ENCODE results near the gene OR2T11.
"Not testable (repeated sequence)": the region's sequence is repeated elsewhere in the genome, so short reads cannot be mapped to it uniquely, and the experiment has no call there.

The OR2T11 gene

DNA sequence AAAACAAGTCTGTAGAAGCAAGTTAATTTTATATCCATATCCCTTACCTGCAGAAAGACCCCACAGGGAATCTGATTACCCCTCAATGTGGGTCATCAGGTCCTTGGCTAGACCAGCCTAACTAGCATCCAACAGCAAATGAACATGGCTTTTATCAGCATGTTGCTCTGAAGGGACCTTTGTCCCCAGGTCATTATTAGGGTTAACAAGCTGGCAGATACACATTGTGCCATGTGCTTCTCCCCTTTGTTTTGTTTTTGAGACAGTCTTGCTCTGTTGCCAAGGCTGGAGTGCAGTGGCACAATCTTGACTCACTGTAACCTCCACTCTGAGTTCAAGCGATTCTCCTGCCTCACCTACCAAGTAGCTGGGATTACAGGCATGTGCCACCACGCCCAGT, at the start of gene OR2T11:
TSS of gene OR2T11 (minus strand) at position 101 of the 400 bp plus-strand sequence. CDS start 7,963 bp downstream, outside the sequence.
- not testable (repeated sequence) for H3K4me1 ChIP-seq (ENCODE audit: control insufficient read depth, insufficient read depth, low read length); H3K9ac ChIP-seq (ENCODE audit: low read depth, low read length); H3K4me3 ChIP-seq (ENCODE audit: low read depth, low read length); H3K27me3 ChIP-seq (ENCODE audit: control insufficient read depth, insufficient read depth, low read length); H3K9me3 ChIP-seq (ENCODE audit: control insufficient read depth, insufficient read depth, low read length); H3K36me3 ChIP-seq (ENCODE audit: control insufficient read depth, insufficient read depth, low read length)

- Histone ChIP-seq H3K9me3 (ENCODE audit: control insufficient read depth, insufficient read depth, low read length) (peaks cover 9% of the 10 kb centered on the region), H3K4me1 (ENCODE audit: control insufficient read depth, insufficient read depth, low read length) (no peaks in the 10 kb centered on the region), H3K27me3 (ENCODE audit: control insufficient read depth, insufficient read depth, low read length) (no peaks in the 10 kb centered on the region), H3K4me3 (ENCODE audit: low read depth, low read length) (no peak overlapping the region), H3K36me3 (ENCODE audit: control insufficient read depth, insufficient read depth, low read length) (no peaks in the 10 kb centered on the region), H3K9ac (ENCODE audit: low read depth, low read length) (no peak overlapping the region)
Observed at GRCh38 chr1:248681651-248682050, 46.8 kb upstream of the OR2T11 start.

DNA sequence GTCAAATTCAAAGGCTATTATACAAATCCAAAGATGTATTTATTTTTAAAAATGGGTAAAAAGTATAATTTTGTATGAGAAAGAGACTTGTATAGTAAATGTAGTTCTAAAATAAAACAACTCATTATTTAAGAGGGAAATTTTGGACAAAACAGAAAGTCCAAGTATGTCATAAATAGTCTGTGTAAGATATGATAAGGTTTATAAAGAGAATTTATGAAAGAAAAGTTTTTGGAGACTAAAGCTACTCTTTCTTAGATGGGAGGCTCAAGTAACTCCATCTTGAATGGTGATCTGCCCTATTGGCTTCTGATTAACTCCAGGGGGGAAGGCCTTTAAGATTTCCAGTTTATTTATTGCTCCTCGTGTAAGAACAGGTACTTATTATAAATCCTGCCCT, 35.1 kb upstream of the OR2T11 start:
- Histone ChIP-seq H3K9ac (ENCODE audit: low read depth, low read length) (no peak overlapping the region), H3K4me3 (ENCODE audit: low read depth, low read length) (no peak overlapping the region), H3K9me3 (ENCODE audit: control insufficient read depth, insufficient read depth, low read length) (no peaks in the 10 kb centered on the region), H3K36me3 (ENCODE audit: control insufficient read depth, insufficient read depth, low read length) (no peaks in the 10 kb centered on the region), H3K27me3 (ENCODE audit: control insufficient read depth, insufficient read depth, low read length) (no peaks in the 10 kb centered on the region), H3K4me1 (ENCODE audit: control insufficient read depth, insufficient read depth, low read length) (no peaks in the 10 kb centered on the region)

GRCh38 chr1:248663453-248664328, 28.8 kb upstream of the OR2T11 start:
- H3K27me3 ChIP-seq (ENCODE audit: control insufficient read depth, insufficient read depth, low read length); H3K9ac ChIP-seq (ENCODE audit: low read depth, low read length); H3K4me3 ChIP-seq (ENCODE audit: low read depth, low read length); H3K4me1 ChIP-seq (ENCODE audit: control insufficient read depth, insufficient read depth, low read length); H3K9me3 ChIP-seq (ENCODE audit: control insufficient read depth, insufficient read depth, low read length); H3K36me3 ChIP-seq (ENCODE audit: control insufficient read depth, insufficient read depth, low read length): not testable (repeated sequence)

DNA sequence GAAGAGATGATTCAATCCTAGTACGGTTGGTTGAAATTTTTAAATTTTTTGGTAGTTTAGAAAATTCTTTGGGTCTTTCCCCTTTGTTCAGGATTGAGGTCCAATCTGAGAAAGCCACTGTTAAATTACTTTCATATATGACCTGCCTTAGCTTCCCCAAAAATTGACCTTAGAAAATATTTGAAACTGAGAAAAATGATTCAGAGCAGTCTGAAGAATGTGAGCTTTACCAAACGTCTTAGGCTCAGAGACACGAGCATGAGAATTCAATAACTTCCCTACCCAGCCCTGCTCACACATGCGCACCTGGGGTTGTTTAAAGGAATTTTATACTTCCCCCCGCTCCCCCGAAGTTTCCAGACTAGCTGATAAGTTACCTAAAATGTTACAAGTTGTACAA, 21.9 kb upstream of the OR2T11 start:
- H3K9me3 ChIP-seq (ENCODE audit: control insufficient read depth, insufficient read depth, low read length); H3K27me3 ChIP-seq (ENCODE audit: control insufficient read depth, insufficient read depth, low read length); H3K36me3 ChIP-seq (ENCODE audit: control insufficient read depth, insufficient read depth, low read length); H3K9ac ChIP-seq (ENCODE audit: low read depth, low read length); H3K4me1 ChIP-seq (ENCODE audit: control insufficient read depth, insufficient read depth, low read length); H3K4me3 ChIP-seq (ENCODE audit: low read depth, low read length): not testable (repeated sequence)

GRCh38 chr1:248655354-248655753, 20.5 kb upstream of the OR2T11 start, which contains the start of gene OR2T27:
Gene OR2T27 (minus strand): TSS chr1:248655528. CDS start chr1:248650884, 4,644 bp downstream.
- H3K4me3 ChIP-seq (ENCODE audit: low read depth, low read length); H3K4me1 ChIP-seq (ENCODE audit: control insufficient read depth, insufficient read depth, low read length); H3K36me3 ChIP-seq (ENCODE audit: control insufficient read depth, insufficient read depth, low read length); H3K9ac ChIP-seq (ENCODE audit: low read depth, low read length); H3K9me3 ChIP-seq (ENCODE audit: control insufficient read depth, insufficient read depth, low read length); H3K27me3 ChIP-seq (ENCODE audit: control insufficient read depth, insufficient read depth, low read length): not testable (repeated sequence)

GRCh38 chr1:248648770-248649536, 14.1 kb upstream of the OR2T11 start:
- H3K9ac ChIP-seq (ENCODE audit: low read depth, low read length); H3K9me3 ChIP-seq (ENCODE audit: control insufficient read depth, insufficient read depth, low read length): not testable (repeated sequence)

GRCh38 chr1:248645178-248645577, 10.3 kb upstream of the OR2T11 start, which contains the start of gene OR2T35:
Gene OR2T35 (minus strand): TSS chr1:248645278. CDS start chr1:248639258, 6,020 bp downstream.
- H3K36me3 ChIP-seq (ENCODE audit: control insufficient read depth, insufficient read depth, low read length); H3K27me3 ChIP-seq (ENCODE audit: control insufficient read depth, insufficient read depth, low read length); H3K4me3 ChIP-seq (ENCODE audit: low read depth, low read length); H3K9me3 ChIP-seq (ENCODE audit: control insufficient read depth, insufficient read depth, low read length); H3K4me1 ChIP-seq (ENCODE audit: control insufficient read depth, insufficient read depth, low read length); H3K9ac ChIP-seq (ENCODE audit: low read depth, low read length): not testable (repeated sequence)

More at GRCh38 chr1:248648770-248649536, 14.1 kb upstream of the OR2T11 start:
- not testable (repeated sequence) for H3K27me3 ChIP-seq (ENCODE audit: control insufficient read depth, insufficient read depth, low read length); H3K4me3 ChIP-seq (ENCODE audit: low read depth, low read length); H3K36me3 ChIP-seq (ENCODE audit: control insufficient read depth, insufficient read depth, low read length); H3K4me1 ChIP-seq (ENCODE audit: control insufficient read depth, insufficient read depth, low read length)

- not testable (repeated sequence) for H3K36me3 ChIP-seq (ENCODE audit: control insufficient read depth, insufficient read depth, low read length); H3K27me3 ChIP-seq (ENCODE audit: control insufficient read depth, insufficient read depth, low read length); H3K4me1 ChIP-seq (ENCODE audit: control insufficient read depth, insufficient read depth, low read length); H3K9ac ChIP-seq (ENCODE audit: low read depth, low read length); H3K9me3 ChIP-seq (ENCODE audit: control insufficient read depth, insufficient read depth, low read length); H3K4me3 ChIP-seq (ENCODE audit: low read depth, low read length)
Observed at GRCh38 chr1:248642971-248643651, 8.2 kb upstream of the OR2T11 start.

GRCh38 chr1:248641583-248641982, 6.7 kb upstream of the OR2T11 start:
- H3K9ac ChIP-seq (ENCODE audit: low read depth, low read length); H3K9me3 ChIP-seq (ENCODE audit: control insufficient read depth, insufficient read depth, low read length); H3K27me3 ChIP-seq (ENCODE audit: control insufficient read depth, insufficient read depth, low read length); H3K4me3 ChIP-seq (ENCODE audit: low read depth, low read length); H3K4me1 ChIP-seq (ENCODE audit: control insufficient read depth, insufficient read depth, low read length); H3K36me3 ChIP-seq (ENCODE audit: control insufficient read depth, insufficient read depth, low read length): not testable (repeated sequence)

DNA sequence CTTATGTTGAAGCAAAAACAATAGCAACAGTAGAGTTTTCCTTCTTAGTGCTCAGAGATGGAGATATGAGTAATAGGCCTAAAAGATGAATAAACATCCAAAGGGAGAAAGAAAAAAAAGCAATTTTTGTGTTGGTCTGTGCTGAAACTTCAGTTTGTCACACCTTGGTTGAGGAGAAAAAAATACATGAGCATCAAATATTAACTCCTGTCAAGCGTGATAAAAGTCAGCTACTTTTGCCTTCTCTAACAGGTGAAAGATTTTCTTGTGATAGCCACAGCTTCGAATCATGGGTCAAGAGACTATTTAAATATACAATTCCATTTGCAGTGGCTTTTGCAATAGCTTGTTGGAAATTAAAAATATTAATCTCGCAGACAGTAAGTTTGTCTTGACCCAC, 6.0 kb upstream of the OR2T11 start:
- H3K9me3 ChIP-seq (ENCODE audit: control insufficient read depth, insufficient read depth, low read length); H3K4me3 ChIP-seq (ENCODE audit: low read depth, low read length); H3K27me3 ChIP-seq (ENCODE audit: control insufficient read depth, insufficient read depth, low read length); H3K9ac ChIP-seq (ENCODE audit: low read depth, low read length); H3K4me1 ChIP-seq (ENCODE audit: control insufficient read depth, insufficient read depth, low read length); H3K36me3 ChIP-seq (ENCODE audit: control insufficient read depth, insufficient read depth, low read length): not testable (repeated sequence)
